Left lung (tissue), 10 donors: Measurements from ENCODE around the gene ICAM4. TPM values are rescaled to one million over a fixed set of nuclear protein-coding genes. Genes with fewer than 3 reads are reported as not detected.

Source experiments
- ATAC-seq: fragments of 200-7000 bp; cut with Tn5 transposase; one replicate; pipeline ENCODE4 v1.9.1; 2020; ENCODE audit warnings: moderate library complexity
- DNase-seq, 4 donors: peaks; one replicate each; pipeline ENCODE4 v3.0.0-alpha.2; 2013 to 2020
- H3K27ac ChIP-seq, 2 donors: fragments of 200-600 bp; sonication (generic) in 1 of 2; one replicate each; pipeline versions ENCODE4 v1.5.0 to v1.8.0; 2020 to 2021
- H3K27me3 ChIP-seq, 2 donors: fragments of 200-600 bp; sonication (generic) in 1 of 2; one replicate each; pipeline versions ENCODE4 v1.5.0 to v1.8.0; 2020 to 2021
- H3K36me3 ChIP-seq, 2 donors: fragments of 200-600 bp; sonication (generic) in 1 of 2; one replicate each; pipeline versions ENCODE4 v1.5.0 to v1.8.0; 2020 to 2021
- H3K4me1 ChIP-seq, 2 donors: fragments of 200-600 bp; one replicate each; pipeline ENCODE4 v1.8.0; 2021
- H3K4me3 ChIP-seq, 2 donors: fragments of 200-600 bp; sonication (generic) in 1 of 2; one replicate each; pipeline versions ENCODE4 v1.5.0 to v1.8.0; 2020 to 2021; ENCODE audit warnings: mild to moderate bottlenecking in 1 of 2
- H3K9me3 ChIP-seq, 2 donors: fragments of 200-600 bp; sonication (generic) in 1 of 2; one replicate each; pipeline versions ENCODE4 v1.5.0 to v1.8.0; 2020 to 2021
- CTCF ChIP-seq, 2 donors: fragments of 200-600 bp; sonication (generic) in 1 of 2; IDR thresholded peaks; one replicate each; pipeline versions ENCODE4 v1.5.0 to v1.8.0; 2021; ENCODE audit warnings: antibody characterized with exemption in 2 of 2
- intact Hi-C, 2 donors: fragments of 100-400 bp; cut with DNase I; formaldehyde crosslinking; loops; one replicate each; pipeline versions ENCODE4 v1.11.2 to v1.14.2; 2022
- polyA plus RNA-seq, 6 donors: library from polyadenylated mRNA; unstranded; fragments of 120-200 nt; gene quantifications; one replicate each; pipeline ENCODE4 v1.2.1, GENCODE V29; 2013; ENCODE audit not compliant: insufficient read length in 6 of 6
- total RNA-seq, 2 donors: library from RNA; stranded (reverse); fragmentation: NEBNext Ultra II Directional; extraction: Animal tissue kit (Norgen Biotek cat#: 25700); gene quantifications; one replicate each; pipeline ENCODE4 v1.2.1, GENCODE V29; 2021
- donor health status: DM: no; HTN: yes; CAD: no.
- donor health status: DM: no; HTN: no; CAD: no.

ICAM4 gene
- total and polyA plus RNA-seq, 8 donors, result 4.5 to 25.3 (median 14.7) TPM

- no peaks in the 10 kb centered on the region for H3K9me3 ChIP-seq
- no peaks in the 10 kb centered on the region for H3K27me3 ChIP-seq
- peak within 1 kb of the TSS; percentile 13 to 63 for H3K27ac ChIP-seq
- ATAC-seq (peak; percentile 92), DNase-seq (peak; percentile 79 to 97 (median 88))
- H3K4me1 ChIP-seq, result peaks cover 4 to 19% of the 10 kb centered on the region in 2 donors
- intact Hi-C loops, result no loop called here
- H3K36me3 ChIP-seq, result peaks cover 0 to 51% of the 10 kb centered on the region in 2 donors
- peak within 1 kb of the TSS; percentile 92 to 94 for H3K4me3 ChIP-seq
- no peak for TF ChIP-seq CTCF (IDR thresholded peaks at IDR 0.05)
These were observed 28.8 kb downstream of the ICAM4 start, which contains the start of gene FDX2 for GRCh38 chr19:10315335-10316214. Gene FDX2, minus strand, starts transcription at chr19:10316015. Its CDS starts 19 bp downstream, at chr19:10315996.

GRCh38 chr19:10316229-10317044 is 29.7 kb downstream of the ICAM4 start:
- Histone ChIP-seq H3K27ac (peak overlapping the region in 1 of 2 donors; percentile 41), H3K9me3 (no peaks in the 10 kb centered on the region), H3K36me3 (peaks cover 0 to 55% of the 10 kb centered on the region in 2 donors), H3K4me3 (peak overlapping the region in 1 of 2 donors; percentile 94), H3K4me1 (peaks cover 4 to 19% of the 10 kb centered on the region in 2 donors), H3K27me3 (no peaks in the 10 kb centered on the region)
- ATAC-seq (peak; percentile 7), DNase-seq (no peak)
- intact Hi-C loops, result no loop called here
- no peak for TF ChIP-seq CTCF (IDR thresholded peaks at IDR 0.05)

- no peaks in the 10 kb centered on the region for H3K9me3 ChIP-seq
- H3K27ac ChIP-seq, result no peak overlapping the region
- intact Hi-C loops, result no loop called here
- H3K36me3 ChIP-seq, result peaks cover 0 to 63% of the 10 kb centered on the region in 2 donors
- ATAC-seq (no peak), DNase-seq (no peak)
- H3K4me3 ChIP-seq, result no peak overlapping the region
- H3K27me3 ChIP-seq, result no peaks in the 10 kb centered on the region
- TF ChIP-seq CTCF (IDR thresholded peaks at IDR 0.05), result no peak
- H3K4me1 ChIP-seq, result peaks cover 4 to 19% of the 10 kb centered on the region in 2 donors
These were observed 30.5 kb downstream of the ICAM4 start for GRCh38 chr19:10317045-10317856.

GRCh38 chr19:10317857-10318462 is 31.2 kb downstream of the ICAM4 start:
- H3K4me1 ChIP-seq, result peaks cover 4 to 19% of the 10 kb centered on the region in 2 donors
- no peaks in the 10 kb centered on the region for H3K27me3 ChIP-seq
- peaks cover 0 to 70% of the 10 kb centered on the region in 2 donors for H3K36me3 ChIP-seq
- TF ChIP-seq CTCF (IDR thresholded peaks at IDR 0.05), result no peak
- ATAC-seq (no peak), DNase-seq (no peak)
- intact Hi-C loops, result no loop called here
- H3K27ac ChIP-seq, result no peak overlapping the region
- H3K4me3 ChIP-seq, result no peak overlapping the region
- no peaks in the 10 kb centered on the region for H3K9me3 ChIP-seq
